Measurements from ENCODE around the gene STX16. TPM values are rescaled to one million over a fixed set of nuclear protein-coding genes. Genes with fewer than 3 reads are reported as not detected.

Gene STX16
- total and polyA plus RNA-seq, 9 of the 15 experiments (the other 6 are each of a cell fraction or from before 2014, with no cell fraction given), result 4.4 to 43.5 (median 14.7) TPM

DNA sequence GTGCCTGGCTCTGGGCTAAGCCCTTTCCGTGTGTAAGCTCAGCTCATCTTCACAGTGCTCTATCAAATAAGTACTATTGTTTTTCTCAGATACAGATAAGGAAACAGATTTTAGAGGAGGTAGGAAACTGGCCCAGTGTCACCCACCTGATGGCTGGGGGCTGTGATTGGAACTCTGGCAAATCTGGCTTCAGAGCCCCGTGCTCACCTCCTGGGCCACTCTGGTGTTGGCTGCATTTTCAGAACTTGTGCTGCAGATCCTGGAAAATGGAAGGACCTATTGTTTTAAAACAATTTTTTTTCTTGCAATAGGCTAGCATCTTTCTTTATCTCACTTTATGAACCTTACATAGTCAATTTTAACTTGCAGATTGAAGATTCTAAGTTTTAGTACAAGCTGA lies 5.7 kb downstream of the STX16 start:
- Histone ChIP-seq H2AFZ (ENCODE audit: low read depth, low read length) (no peak overlapping the region), H3K9me3 (replicated peaks; ENCODE audit: control insufficient read depth, insufficient read depth, low read depth, low read length) (no peaks in the 10 kb centered on the region), H3K36me3 (ENCODE audit: control insufficient read depth, insufficient read depth, low read length) (peaks cover 36% of the 10 kb centered on the region), H4K20me1 (replicated peaks; ENCODE audit: control insufficient read depth, insufficient read depth, low read length) (no peaks in the 10 kb centered on the region), H3K4me2 (ENCODE audit: insufficient read depth, low read length) (no peak overlapping the region), H3K79me2 (ENCODE audit: control insufficient read depth, insufficient read depth, low read length) (peaks cover 98% of the 10 kb centered on the region), H3K9me1 (ENCODE audit: control insufficient read depth, insufficient read depth, low read length) (no peaks in the 10 kb centered on the region), H3K27ac (ENCODE audit: extremely low read depth, low read depth, low read length) (no peak overlapping the region), H3K4me3 (no peak overlapping the region), H3K4me1 (replicated peaks in 1 of 2; ENCODE audit: control insufficient read depth in 2 of 2, insufficient read depth in 2 of 2, low read length in 2 of 2) (peaks cover 0 to 11% of the 10 kb centered on the region in 2 experiments; a peak in 3 of 5 replicates), H3K27me3 (ENCODE audit: control insufficient read depth in 2 of 2, insufficient read depth in 2 of 2, low read length in 2 of 2) (no peaks in the 10 kb centered on the region), H3K9ac (ENCODE audit: insufficient read depth in 1 of 2, low read depth in 2 of 2, low read length in 2 of 2) (no peak overlapping the region)
- WGBS (ENCODE audit: insufficient coverage, low coverage, missing lambda C conversion rate), result 46% methylated on average over 2 of the region's 2 CpGs
- no peak for TF ChIP-seq HMG20A (CRISPR knock-in tag; conservative IDR thresholded peaks at IDR 0.05)
- no peak for TF ChIP-seq RBBP5 (IDR thresholded peaks at IDR 0.05; ENCODE audit: borderline replicate concordance, insufficient read depth, low read length, poor library complexity, severe bottlenecking)
- TF ChIP-seq DIDO1 (tag; IDR thresholded peaks at IDR 0.05; ENCODE audit: low read depth), result no peak
- TF ChIP-seq LEF1 (IDR thresholded peaks at IDR 0.05), result no peak
- no TSS peak for BruUV-seq (replicated peaks)
- POLR2A ChIA-PET, result interaction anchor here (0.7 kb wide), 1 partner anchor 26 kb away, joined by 3 read pairs; no protein-coding TSS in a partner anchor
- in situ Hi-C loops (cut with MboI), result loop anchor here (10.0 kb wide), 1 partner anchor 188 kb away; no protein-coding TSS in a partner anchor
- DNase-seq (ENCODE audit: extremely low read depth in 1 of 4, low spot score in 3 of 4) (no peak), ATAC-seq (no peak), FAIRE-seq (no peak)
- CTCF ChIA-PET (ENCODE audit: low intra/inter-chr PET ratio), result no interaction called here
- intact Hi-C loops (cut with micrococcal nuclease), result loop anchor here (10.0 kb wide), 1 partner anchor 422 kb away; no protein-coding TSS in a partner anchor

DNA sequence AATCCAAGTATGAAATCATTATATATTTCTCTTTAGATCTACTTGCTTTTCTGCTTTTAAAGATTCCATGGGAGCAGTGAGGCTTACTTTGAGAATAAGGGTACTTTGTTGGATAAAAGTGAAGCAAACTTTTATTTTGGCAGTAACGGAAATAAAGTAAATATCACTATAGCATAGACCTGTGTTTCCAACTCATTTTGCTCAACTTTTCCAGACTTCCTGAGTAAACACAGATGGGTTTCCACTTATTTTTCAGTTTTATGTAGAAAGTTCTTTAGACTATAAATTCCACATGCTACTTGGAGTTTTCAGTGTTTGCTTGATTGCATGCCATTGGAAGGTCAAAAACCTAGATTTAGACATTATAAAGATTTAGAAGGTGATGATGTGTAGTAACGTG lies 6.2 kb downstream of the STX16 start:
- DNase-seq (ENCODE audit: extremely low read depth in 1 of 4, low spot score in 3 of 4) (no peak), ATAC-seq (no peak), FAIRE-seq (no peak)
- POLR2A ChIA-PET, result no interaction called here
- Histone ChIP-seq H3K4me3 (no peak overlapping the region), H4K20me1 (replicated peaks; ENCODE audit: control insufficient read depth, insufficient read depth, low read length) (no peaks in the 10 kb centered on the region), H3K27me3 (ENCODE audit: control insufficient read depth in 2 of 2, insufficient read depth in 2 of 2, low read length in 2 of 2) (no peaks in the 10 kb centered on the region), H3K9me3 (replicated peaks; ENCODE audit: control insufficient read depth, insufficient read depth, low read depth, low read length) (no peaks in the 10 kb centered on the region), H2AFZ (ENCODE audit: low read depth, low read length) (no peak overlapping the region), H3K9ac (ENCODE audit: insufficient read depth in 1 of 2, low read depth in 2 of 2, low read length in 2 of 2) (no peak overlapping the region), H3K4me1 (replicated peaks in 1 of 2; ENCODE audit: control insufficient read depth in 2 of 2, insufficient read depth in 2 of 2, low read length in 2 of 2) (peaks cover 0 to 11% of the 10 kb centered on the region in 2 experiments; a peak in 3 of 5 replicates), H3K36me3 (ENCODE audit: control insufficient read depth, insufficient read depth, low read length) (peaks cover 40% of the 10 kb centered on the region), H3K79me2 (ENCODE audit: control insufficient read depth, insufficient read depth, low read length) (peaks cover 96% of the 10 kb centered on the region), H3K27ac (ENCODE audit: extremely low read depth, low read depth, low read length) (no peak overlapping the region), H3K4me2 (ENCODE audit: insufficient read depth, low read length) (no peak overlapping the region), H3K9me1 (ENCODE audit: control insufficient read depth, insufficient read depth, low read length) (no peaks in the 10 kb centered on the region)
- no TSS peak for BruUV-seq (replicated peaks)
- 91% methylated on average over 2 of the region's 2 CpGs for WGBS (ENCODE audit: insufficient coverage, low coverage, missing lambda C conversion rate)
- in situ Hi-C loops (cut with MboI) (loop anchor here (10.0 kb wide), 1 partner anchor 188 kb away; no protein-coding TSS in a partner anchor), intact Hi-C loops (cut with micrococcal nuclease) (loop anchor here (10.0 kb wide), 1 partner anchor 422 kb away; no protein-coding TSS in a partner anchor)
- CTCF ChIA-PET (ENCODE audit: low intra/inter-chr PET ratio), result no interaction called here
- TF ChIP-seq NUFIP1 (IDR thresholded peaks at IDR 0.05; ENCODE audit: partially characterized antibody) (no peak), CCAR2 (IDR thresholded peaks at IDR 0.05; ENCODE audit: low read depth, low read length) (no peak), SMAD1 (IDR thresholded peaks at IDR 0.05; ENCODE audit: low read depth, low read length, partially characterized antibody) (no peak), TBL1XR1 (IDR thresholded peaks at IDR 0.05; ENCODE audit: low read length in 2 of 2) (no peak), ZNF766 (CRISPR knock-in tag; conservative IDR thresholded peaks at IDR 0.05) (no peak), ZNF212 (CRISPR knock-in tag; IDR thresholded peaks at IDR 0.05) (no peak), ZNF699 (CRISPR knock-in tag; IDR thresholded peaks at IDR 0.05; ENCODE audit: insufficient replicate concordance) (no peak), HNRNPUL1 (IDR thresholded peaks at IDR 0.05; ENCODE audit: low read length) (no peak), FOXA3 (CRISPR knock-in tag; conservative IDR thresholded peaks at IDR 0.05 in 1 of 2, IDR thresholded peaks at IDR 0.05 in 1 of 2) (no peak)
- TF ChIP-seq, protein P1, sequence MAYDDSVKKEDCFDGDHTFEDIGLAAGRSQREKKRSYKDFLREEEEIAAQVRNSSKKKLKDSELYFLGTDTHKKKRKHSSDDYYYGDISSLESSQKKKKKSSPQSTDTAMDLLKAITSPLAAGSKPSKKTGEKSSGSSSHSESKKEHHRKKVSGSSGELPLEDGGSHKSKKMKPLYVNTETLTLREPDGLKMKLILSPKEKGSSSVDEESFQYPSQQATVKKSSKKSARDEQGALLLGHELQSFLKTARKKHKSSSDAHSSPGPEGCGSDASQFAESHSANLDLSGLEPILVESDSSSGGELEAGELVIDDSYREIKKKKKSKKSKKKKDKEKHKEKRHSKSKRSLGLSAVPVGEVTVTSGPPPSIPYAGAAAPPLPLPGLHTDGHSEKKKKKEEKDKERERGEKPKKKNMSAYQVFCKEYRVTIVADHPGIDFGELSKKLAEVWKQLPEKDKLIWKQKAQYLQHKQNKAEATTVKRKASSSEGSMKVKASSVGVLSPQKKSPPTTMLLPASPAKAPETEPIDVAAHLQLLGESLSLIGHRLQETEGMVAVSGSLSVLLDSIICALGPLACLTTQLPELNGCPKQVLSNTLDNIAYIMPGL (CRISPR knock-in tag; IDR thresholded peaks at IDR 0.05), result no peak
